IMR-90 (cell line): ENCODE data around the gene CLEC20A. TPM values are rescaled to one million over a fixed set of nuclear protein-coding genes. Genes with fewer than 3 reads are reported as not detected.

ENCODE experiments used
- ATAC-seq: fragments of 200-7000 bp; cut with Tn5 transposase; 2 replicates; pipeline ENCODE4 v1.9.1; 2020; ENCODE audit warnings: low read depth, mild to moderate bottlenecking, moderate library complexity
- BruUV-seq: library from RNA; stranded (reverse); fragments of 400-500 nt; replicated peaks from 2 replicates; lab custom pipeline; 2021; lab: Mats Ljungman, UMichigan
- CTCF ChIA-PET: fragments of 300-600 bp; formaldehyde crosslinking; extraction: SDS; loops from one replicate; lab custom pipeline; 2021; ENCODE audit warnings: antibody characterized with exemption; lab: Yijun Ruan, JAX
- POLR2A ChIA-PET: fragments of 300-600 bp; sonication (Branson Sonifier 250); formaldehyde crosslinking; loops from one replicate; lab custom pipeline; 2022; ENCODE audit warnings: antibody characterized with exemption; ENCODE audit not compliant: unreplicated experiment; lab: Charles Lee
- DNase-seq: peaks from one replicate; pipeline ENCODE4 v3.0.0; 2013
- H2AFZ ChIP-seq: replicated peaks from 2 replicates; pipeline ENCODE3; 2013; ENCODE audit warnings: low read length, mild to moderate bottlenecking; ENCODE audit not compliant: poor library complexity
- H2AK5ac ChIP-seq: 2 replicates; pipeline ENCODE4 v1.6.1; 2013; ENCODE audit warnings: low read depth, low read length, inconsistent platforms
- H2AK9ac ChIP-seq: replicated peaks from 2 replicates; pipeline ENCODE3; 2013; ENCODE audit warnings: mild to moderate bottlenecking, low read depth, low read length, moderate library complexity; ENCODE audit not compliant: poor library complexity
- H2BK120ac ChIP-seq: 2 replicates; pipeline ENCODE4 v1.6.1; 2013; ENCODE audit warnings: low read depth, low read length, inconsistent platforms
- H2BK15ac ChIP-seq: 3 replicates; pipeline ENCODE4 v1.6.1; 2013; ENCODE audit warnings: low read depth, low read length, inconsistent platforms
- H2BK20ac ChIP-seq: 2 replicates; pipeline ENCODE4 v1.6.1; 2013; ENCODE audit warnings: low read depth, mild to moderate bottlenecking, inconsistent platforms, low read length, moderate library complexity
- H2BK5ac ChIP-seq: 2 replicates; pipeline ENCODE4 v1.6.1; 2013; ENCODE audit warnings: mild to moderate bottlenecking, low read depth, low read length, inconsistent platforms; ENCODE audit not compliant: poor library complexity, severe bottlenecking
- H3K14ac ChIP-seq: replicated peaks from 2 replicates; pipeline ENCODE4 v1.6.1; 2013; ENCODE audit warnings: low read depth, low read length, inconsistent platforms
- H3K18ac ChIP-seq: 2 replicates; pipeline ENCODE4 v1.6.1; 2013; ENCODE audit warnings: low read depth, low read length, control low read depth
- H3K23ac ChIP-seq: 2 replicates; pipeline ENCODE4 v1.6.1; 2013; ENCODE audit warnings: low read depth, low read length, inconsistent platforms
- H3K27ac ChIP-seq: 2 replicates; pipeline ENCODE4 v1.5.1; 2013; ENCODE audit warnings: mild to moderate bottlenecking, control low read depth, low read length; ENCODE audit not compliant: insufficient read depth
- H3K27me3 ChIP-seq: 2 replicates; pipeline ENCODE4 v1.6.1; 2013; ENCODE audit warnings: low read length; ENCODE audit not compliant: control insufficient read depth, insufficient read depth
- H3K36me3 ChIP-seq: 2 replicates; pipeline ENCODE4 v1.6.1; 2013; ENCODE audit warnings: low read length, mixed read lengths; ENCODE audit not compliant: control insufficient read depth, insufficient read depth
- H3K4ac ChIP-seq: 2 replicates; pipeline ENCODE4 v1.6.1; 2013; ENCODE audit warnings: low read depth, low read length, inconsistent platforms
- H3K4me1 ChIP-seq: 2 replicates; pipeline ENCODE4 v1.6.1; 2013; ENCODE audit warnings: low read length, mixed read lengths; ENCODE audit not compliant: control insufficient read depth, insufficient read depth
- H3K4me2 ChIP-seq: 2 replicates; pipeline ENCODE4 v1.6.1; 2013; ENCODE audit warnings: low read depth, mild to moderate bottlenecking, control low read depth, low read length, moderate library complexity
- H3K4me3 ChIP-seq: 2 replicates; pipeline ENCODE4 v1.5.1; 2013; ENCODE audit warnings: low read depth, mild to moderate bottlenecking, control low read depth, low read length, moderate library complexity; ENCODE audit not compliant: insufficient read depth
- H3K56ac ChIP-seq: 2 replicates; pipeline ENCODE4 v1.6.1; 2013; ENCODE audit warnings: low read length, inconsistent platforms; ENCODE audit not compliant: insufficient read depth; ENCODE audit errors: extremely low read depth
- H3K79me1 ChIP-seq, 2 experiments: 2 replicates each; pipeline ENCODE4 v1.6.1; 2013; ENCODE audit warnings: low read length in 2 of 2, inconsistent platforms in 1 of 2, low read depth in 1 of 2
- H3K9ac ChIP-seq: 2 replicates; pipeline ENCODE4 v1.6.1; 2013; ENCODE audit warnings: low read depth, low read length, control low read depth
- H3K9me1 ChIP-seq: 2 replicates; pipeline ENCODE4 v1.6.1; 2013; ENCODE audit warnings: low read length, inconsistent platforms; ENCODE audit not compliant: insufficient read depth
- H3K9me3 ChIP-seq: 2 replicates; pipeline ENCODE4 v1.6.1; 2013; ENCODE audit warnings: low read length; ENCODE audit not compliant: control insufficient read depth, insufficient read depth
- H4K20me1 ChIP-seq: 2 replicates; pipeline ENCODE4 v1.6.1; 2013; ENCODE audit warnings: low read length, inconsistent platforms; ENCODE audit not compliant: insufficient read depth
- H4K5ac ChIP-seq: 2 replicates; pipeline ENCODE4 v1.6.1; 2013; ENCODE audit warnings: mild to moderate bottlenecking, low read depth, low read length, control low read depth
- H4K8ac ChIP-seq, 2 experiments: 2 replicates each; pipeline ENCODE4 v1.6.1; 2013; ENCODE audit warnings: low read depth in 2 of 2, low read length in 2 of 2, control low read depth in 1 of 2, inconsistent platforms in 1 of 2
- H4K91ac ChIP-seq: 2 replicates; pipeline ENCODE4 v1.6.1; 2013; ENCODE audit warnings: low read depth, low read length, inconsistent platforms; ENCODE audit not compliant: insufficient read depth
- MAFK ChIP-seq: IDR thresholded peaks from 2 replicates; pipeline ENCODE4 v1.6.1; 2012; ENCODE audit warnings: low read depth, low read length, improper control_type of control experiment
- MAZ ChIP-seq: IDR thresholded peaks from 2 replicates; pipeline ENCODE4 v1.6.1; 2012; ENCODE audit warnings: low read depth, mild to moderate bottlenecking, low read length, improper control_type of control experiment, moderate library complexity, borderline replicate concordance
- NFE2L2 ChIP-seq: fragments of 150-350 bp; IDR thresholded peaks from 2 replicates; pipeline ENCODE4 v1.6.1; 2016; ENCODE audit warnings: low read depth, mild to moderate bottlenecking, low read length
- RFX5 ChIP-seq: IDR thresholded peaks from 2 replicates; pipeline ENCODE4 v1.8.0; 2012; ENCODE audit warnings: low read depth, mild to moderate bottlenecking, low read length, moderate library complexity
- SMC3 ChIP-seq: fragments of 150-350 bp; IDR thresholded peaks from 2 replicates; pipeline ENCODE4 v1.6.1; 2016; ENCODE audit warnings: low read depth, mild to moderate bottlenecking, antibody characterized with exemption, low read length, moderate library complexity
- USF2 ChIP-seq: fragments of 150-350 bp; IDR thresholded peaks from 2 replicates; pipeline ENCODE4 v1.6.1; 2017; ENCODE audit warnings: mild to moderate bottlenecking, antibody characterized with exemption, low read length, low read depth
- WGBS, 2 experiments: methylation state at CpG; one replicate each; pipeline versions ENCODE4 v1.1.5 to v1.1.7; 2013; ENCODE audit warnings: missing lambda C conversion rate in 2 of 2; ENCODE audit not compliant: insufficient read length in 1 of 2; ENCODE audit errors: extremely low coverage in 2 of 2; 5-methylcytosine and 5-hydroxymethylcytosine counted together
- dilution Hi-C: fragments of 300-500 bp; cut with HindIII; formaldehyde crosslinking; loops from one replicate; pipeline ENCODE4 v1.14.3; 2018; ENCODE audit warnings: low sequenced_read_pairs; ENCODE audit not compliant: unreplicated experiment
- in situ Hi-C: fragments of 300-500 bp; cut with MboI; formaldehyde crosslinking; loops from 3 replicates; pipeline ENCODE4 v1.14.3; 2019; ENCODE audit warnings: low sequenced_read_pairs, inconsistent platforms, mixed read lengths
- intact Hi-C: fragments of 100-400 bp; cut with micrococcal nuclease; formaldehyde crosslinking; loops from 2 replicates; pipeline ENCODE4 v1.10.0; 2022
- polyA plus RNA-seq, 3 experiments: library from polyadenylated mRNA; depleted of rRNA; stranded (reverse); fragments of >200 nt; gene quantifications; 2 replicates each; pipeline ENCODE4 v1.2.3, GENCODE V29; 2012; ENCODE audit warnings: low replicate concordance in 1 of 3
- total RNA-seq: library from RNA; depleted of rRNA; stranded (reverse); fragments of >200 nt; gene quantifications from 2 replicates; pipeline ENCODE4 v1.2.3, GENCODE V29; 2012

Gene CLEC20A
- total and polyA plus RNA-seq, 2 of the 4 experiments (the other 2 are of a cell fraction) = not detected

DNA sequence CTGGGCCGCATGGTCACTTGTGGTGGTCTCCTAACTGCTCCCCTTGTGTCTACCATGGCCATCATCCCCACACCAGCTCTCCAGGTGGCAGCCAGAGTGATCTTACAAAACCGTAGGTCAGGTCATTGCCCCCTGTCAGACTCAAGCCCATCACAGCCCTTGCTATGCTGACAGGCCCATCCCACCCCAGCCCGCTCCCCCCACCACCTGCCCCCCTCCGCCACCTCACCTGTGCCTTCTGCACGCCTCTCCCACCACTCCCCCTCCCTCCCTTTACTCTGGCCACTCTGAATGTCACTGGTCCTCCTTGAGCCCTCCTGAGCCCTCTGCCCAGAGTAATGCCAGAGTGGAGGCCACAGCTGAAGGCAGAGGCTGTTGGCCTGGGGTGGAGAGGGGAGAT lies 44.6 kb upstream of the CLEC20A start:
- Histone ChIP-seq H4K8ac (peak overlapping the region; percentile 64 to 86; a peak in 3 of 4 replicates), H3K27ac (no peak overlapping the region)
- no TSS peak for BruUV-seq

More for the DNA sequence above, 44.6 kb upstream of the CLEC20A start:
- H2BK20ac ChIP-seq = peak overlapping the region; percentile 73
- H2AK5ac ChIP-seq = peak overlapping the region; percentile 89
- ChIA-PET CTCF (interaction anchor here (0.6 to 1.7 kb wide), 6 partner anchors 9 to 480 kb away, joined by 3 to 7 read pairs (median 4); no protein-coding TSS in a partner anchor), POLR2A (no interaction called here)
- peak overlapping the region; percentile 33; the same call in 1 of the 2 replicates for H4K5ac ChIP-seq
- ATAC-seq (no peak), DNase-seq (no peak)
- H2BK15ac ChIP-seq = peak overlapping the region; percentile 90; the same call in 1 of the 3 replicates
- H3K56ac ChIP-seq = no peak overlapping the region
- H3K4me3 ChIP-seq = no peak overlapping the region
- intact Hi-C loops = loop anchor here (5.0 to 10.0 kb wide), 5 partner anchors 91 to 363 kb away; no protein-coding TSS in a partner anchor
- 100% methylated on average over 1 of the region's 5 CpGs; no CpG with 5 or more reads in 1 of the 2 experiments for WGBS, 2 experiments
- TF ChIP-seq NFE2L2 (no peak), MAZ (no peak), MAFK (no peak), RFX5 (no peak), USF2 (no peak), SMC3 (no peak)
- peak overlapping the region; percentile 57; the same call in 1 of the 2 replicates for H3K14ac ChIP-seq
- H3K79me1 ChIP-seq = peaks cover 18 to 42% of the 10 kb centered on the region in 2 experiments
- H3K23ac ChIP-seq = 0 out of 2 replicates have a peak overlapping the region, but pooled peaks have one; percentile 65
- peak overlapping the region; percentile 95 for H2BK120ac ChIP-seq
- H3K18ac ChIP-seq = peak overlapping the region; percentile 55
- peak overlapping the region; percentile 78 for H4K91ac ChIP-seq
- peaks cover 42% of the 10 kb centered on the region for H3K9me1 ChIP-seq
- peak overlapping the region; percentile 68 for H2AK9ac ChIP-seq
- peak overlapping the region; percentile 88; the same call in 1 of the 2 replicates for H3K9ac ChIP-seq
- H2BK5ac ChIP-seq = peak overlapping the region; percentile 36
- H4K20me1 ChIP-seq = peaks cover 4% of the 10 kb centered on the region; the same call in 1 of the 2 replicates
- in situ Hi-C loops = loop anchor here (10.0 kb wide), 2 partner anchors 193 to 223 kb away; no protein-coding TSS in a partner anchor
- H3K4ac ChIP-seq = peak overlapping the region; percentile 92
- H3K9me3 ChIP-seq = no peaks in the 10 kb centered on the region
- H3K4me1 ChIP-seq = peaks cover 49% of the 10 kb centered on the region
- no peak overlapping the region for H3K4me2 ChIP-seq
- peaks cover 4% of the 10 kb centered on the region; the same call in 1 of the 2 replicates for H3K36me3 ChIP-seq
- dilution Hi-C loops = no loop called here
- H3K27me3 ChIP-seq = no peaks in the 10 kb centered on the region
- H2AFZ ChIP-seq = peak overlapping the region; percentile 92
